Keratinocyte (primary cell): Measurements from ENCODE around the gene HES7. TPM values are rescaled to one million over a fixed set of nuclear protein-coding genes. Genes with fewer than 3 reads are reported as not detected.

Experiments used
- DNase-seq: peaks from one replicate; pipeline ENCODE4 v3.0.0-alpha.2; 2011; ENCODE audit warnings: low read depth, missing footprints, low spot score
- FAIRE-seq: peaks from 2 replicates; lab custom pipeline; 2011; peaks lifted over from hg19 to GRCh38; lab: Jason Lieb, UNC
- H2AFZ ChIP-seq: 2 replicates; pipeline ENCODE4 v1.6.0; 2012; ENCODE audit warnings: low read length, control low read depth, inconsistent platforms; ENCODE audit not compliant: control insufficient read depth
- H3K27ac ChIP-seq: 2 replicates; pipeline ENCODE4 v1.5.1; 2011; ENCODE audit warnings: low read length; ENCODE audit not compliant: control insufficient read depth, insufficient read depth
- H3K27me3 ChIP-seq: 3 replicates; pipeline ENCODE4 v1.6.0; 2011; ENCODE audit warnings: low read length; ENCODE audit not compliant: control insufficient read depth, insufficient read depth; ENCODE audit errors: extremely low read depth
- H3K36me3 ChIP-seq, 2 experiments: 2 replicates in 1 of 2; 3 replicates in 1 of 2; pipeline ENCODE4 v1.5.1; 2011; ENCODE audit warnings: low read length in 2 of 2, mild to moderate bottlenecking in 1 of 2; ENCODE audit not compliant: control insufficient read depth in 2 of 2, insufficient read depth in 2 of 2; ENCODE audit errors: extremely low read depth in 1 of 2
- H3K4me1 ChIP-seq: 3 replicates; pipeline ENCODE4 v1.5.1; 2011; ENCODE audit warnings: low read length; ENCODE audit not compliant: control insufficient read depth, insufficient read depth; ENCODE audit errors: extremely low read depth
- H3K4me2 ChIP-seq: 3 replicates; pipeline ENCODE4 v1.6.0; 2011; ENCODE audit warnings: low read depth, low read length; ENCODE audit not compliant: control insufficient read depth, insufficient read depth; ENCODE audit errors: extremely low read depth
- H3K4me3 ChIP-seq, 3 experiments: fragments of 200-600 bp in 1 of 3; sonication (generic) in 1 of 3; 2 replicates in 2 of 3; 3 replicates in 1 of 3; pipeline ENCODE4 v1.5.1; 2011 to 2016; ENCODE audit warnings: low read length in 3 of 3, mild to moderate bottlenecking in 3 of 3, control low read depth in 2 of 3, inconsistent platforms in 1 of 3, low read depth in 1 of 3, mixed read lengths in 1 of 3, mixed run types in 1 of 3, moderate library complexity in 1 of 3; ENCODE audit not compliant: control insufficient read depth in 2 of 3, insufficient read depth in 2 of 3; ENCODE audit errors: extremely low read depth in 1 of 3
- H3K79me2 ChIP-seq: 2 replicates; pipeline ENCODE4 v1.6.0; 2012; ENCODE audit warnings: low read length; ENCODE audit not compliant: control insufficient read depth, insufficient read depth
- H3K9ac ChIP-seq: 3 replicates; pipeline ENCODE4 v1.6.0; 2011; ENCODE audit warnings: low read length; ENCODE audit not compliant: control insufficient read depth, insufficient read depth; ENCODE audit errors: extremely low read depth
- H3K9me1 ChIP-seq: 3 replicates; pipeline ENCODE4 v1.6.0; 2011; ENCODE audit warnings: low read length; ENCODE audit not compliant: control insufficient read depth, insufficient read depth; ENCODE audit errors: extremely low read depth
- H3K9me3 ChIP-seq: 2 replicates; pipeline ENCODE4 v1.5.1; 2012; ENCODE audit warnings: low read depth, low read length; ENCODE audit not compliant: control insufficient read depth
- H4K20me1 ChIP-seq: 3 replicates; pipeline ENCODE4 v1.6.0; 2011; ENCODE audit warnings: low read length; ENCODE audit not compliant: control insufficient read depth, insufficient read depth; ENCODE audit errors: extremely low read depth
- CTCF ChIP-seq, 3 experiments: IDR thresholded peaks in 1 of 3; conservative IDR thresholded peaks in 1 of 3; optimal IDR thresholded peaks in 1 of 3; 2 replicates in 2 of 3; 3 replicates in 1 of 3; pipeline versions ENCODE3 to v1.5.1; 2011; ENCODE audit warnings: low read length in 3 of 3, mild to moderate bottlenecking in 3 of 3, moderate library complexity in 2 of 3, control low read depth in 1 of 3, inconsistent platforms in 1 of 3; ENCODE audit not compliant: insufficient read depth in 2 of 3; ENCODE audit errors: extremely low read depth in 1 of 3
- EZH2 ChIP-seq: IDR thresholded peaks from one replicate; pipeline ENCODE4 v1.6.1; 2012; ENCODE audit warnings: inconsistent platforms, mild to moderate bottlenecking, low read length, moderate library complexity
- dilution Hi-C: fragments of 300-500 bp; cut with MboI; formaldehyde crosslinking; loops from one replicate; pipeline ENCODE4 v1.7.0; 2020; ENCODE audit warnings: low sequenced_read_pairs; ENCODE audit not compliant: extremely low pct_ligation_motif_present
- polyA plus RNA-seq, 5 experiments: library from polyadenylated mRNA; depleted of rRNA in 3 of 5; stranded (reverse) in 3 of 5; stranded (forward) in 1 of 5; unstranded in 1 of 5; fragments of >200 nt; gene quantifications; 1 replicate in 1 of 5; 2 replicates in 3 of 5; 3 replicates in 1 of 5; pipeline versions ENCODE4 v1.2.1 to v1.2.3, GENCODE V29; 2011 to 2012; ENCODE audit warnings: missing spikeins in 2 of 5, low read depth in 1 of 5, low replicate concordance in 1 of 5

Gene HES7
- polyA plus RNA-seq, 1 donor (not counting 4 experiments of a cell fraction or from before 2014, with no cell fraction given) = 0.33 TPM

GRCh38 chr17:8073627-8074484 is 50.0 kb downstream of the HES7 start:
- DNase-seq (no peak), FAIRE-seq (peak; percentile 85)
- H3K79me2 ChIP-seq = no peaks in the 10 kb centered on the region
- H3K36me3 ChIP-seq = no peaks in the 10 kb centered on the region
- peak overlapping the region; percentile 99 for H3K4me2 ChIP-seq
- TF ChIP-seq EZH2 = no peak
- peak; percentile 96 to 99 (median 98) for TF ChIP-seq CTCF (optimal IDR thresholded peaks at IDR 0.05 in 1 of 3, IDR thresholded peaks at IDR 0.05 in 1 of 3, conservative IDR thresholded peaks at IDR 0.05 in 1 of 3; ENCODE audit: extremely low read depth in 1 of 3, insufficient read depth in 2 of 3, low read length in 3 of 3)
- H3K9me3 ChIP-seq = no peaks in the 10 kb centered on the region
- H3K4me3 ChIP-seq = peak overlapping the region; percentile 10 to 77 (median 55)
- peaks cover 11% of the 10 kb centered on the region for H3K4me1 ChIP-seq
- no peaks in the 10 kb centered on the region for H3K9me1 ChIP-seq
- peaks cover 43% of the 10 kb centered on the region for H3K27me3 ChIP-seq
- dilution Hi-C loops = no loop called here
- no peak overlapping the region for H3K27ac ChIP-seq
- H3K9ac ChIP-seq = peak overlapping the region; percentile 60
- peak overlapping the region; percentile 95 for H2AFZ ChIP-seq
- H4K20me1 ChIP-seq = no peaks in the 10 kb centered on the region

- Histone ChIP-seq H3K9ac (peak overlapping the region; percentile 6), H3K36me3 (no peaks in the 10 kb centered on the region), H3K4me3 (peak overlapping the region; percentile 10 to 77 (median 55)), H3K79me2 (no peaks in the 10 kb centered on the region), H3K4me2 (peak overlapping the region; percentile 99), H3K9me3 (no peaks in the 10 kb centered on the region), H3K27me3 (peaks cover 43% of the 10 kb centered on the region), H3K9me1 (no peaks in the 10 kb centered on the region), H3K27ac (no peak overlapping the region), H2AFZ (peak overlapping the region; percentile 47), H3K4me1 (peaks cover 11% of the 10 kb centered on the region), H4K20me1 (no peaks in the 10 kb centered on the region)
- TF ChIP-seq EZH2 = no peak
- dilution Hi-C loops = no loop called here
- DNase-seq (no peak), FAIRE-seq (no peak)
These were observed 51.0 kb downstream of the HES7 start for GRCh38 chr17:8072729-8073461.
